Measurements from ENCODE around the gene RHBDF1. TPM values are rescaled to one million over a fixed set of nuclear protein-coding genes. Genes with fewer than 3 reads are reported as not detected.

The RHBDF1 gene
- total and polyA plus RNA-seq, 10 of the 15 experiments (the other 5 are each of a cell fraction or from before 2014, with no cell fraction given), result 0.04 to 0.85 (median 0.36) TPM; not detected in 3

GRCh38 chr16:104355-104754, 31.9 kb upstream of the RHBDF1 start:
- ChIA-PET SMC1A (ENCODE audit: uncharacterized antibody, unreplicated experiment) (no interaction called here), POLR2A (interaction anchor here (0.5 kb wide), 1 partner anchor 138 kb away, joined by 3 read pairs; no protein-coding TSS in a partner anchor), CTCF (interaction anchor here (1.1 to 5.2 kb wide), 9 partner anchors 9 to 261 kb away, joined by 3 to 52 read pairs (median 5); partner anchors contain the start of genes HBQ1, POLR3K and SNRNP25), RAD21 (ENCODE audit: unreplicated experiment) (interaction anchor here (1.1 to 1.7 kb wide), 3 partner anchors 7 to 217 kb away, joined by 3 to 5 read pairs (median 4); no protein-coding TSS in a partner anchor)
- DNase-seq (ENCODE audit: low read depth, low spot score) (no peak), FAIRE-seq (no peak), ATAC-seq (no peak)
- H4K20me1 ChIP-seq (ENCODE audit: control insufficient read depth, insufficient read depth), result no peaks in the 10 kb centered on the region; the same call in 1 of the 2 replicates
- H3K36me3 ChIP-seq (ENCODE audit: control insufficient read depth in 2 of 2, insufficient read depth in 2 of 2, low read length in 1 of 2), result peaks cover 5 to 9% of the 10 kb centered on the region in 2 experiments; a peak in 3 of 4 replicates
- in situ Hi-C loops (cut with MboI), result no loop called here
- H3K9me3 ChIP-seq (replicated peaks; ENCODE audit: control insufficient read depth, insufficient read depth, low read length), result no peaks in the 10 kb centered on the region
- no peaks in the 10 kb centered on the region for H3K27me3 ChIP-seq (replicated peaks in 1 of 2; ENCODE audit: control insufficient read depth in 2 of 2, insufficient read depth in 2 of 2, low read length in 1 of 2)
- no peak overlapping the region for H3K4me3 ChIP-seq
- H3K79me2 ChIP-seq (ENCODE audit: control insufficient read depth, insufficient read depth, low read length), result no peaks in the 10 kb centered on the region
- BruUV-seq (replicated peaks), result no TSS peak
- no peak overlapping the region for H3K27ac ChIP-seq (ENCODE audit: control insufficient read depth, insufficient read depth)
- no peak overlapping the region for H3K9ac ChIP-seq (ENCODE audit: control insufficient read depth, insufficient read depth, low read length)
- no peak overlapping the region for H3K4me2 ChIP-seq (ENCODE audit: control insufficient read depth, insufficient read depth)
- intact Hi-C loops (cut with micrococcal nuclease; ENCODE audit: unreplicated experiment), result no loop called here
- no peak overlapping the region for H2AFZ ChIP-seq (ENCODE audit: control insufficient read depth, low read depth, low read length)
- WGBS (ENCODE audit: insufficient coverage, insufficient replicate concordance, low lambda C conversion rate, missing lambda C conversion rate), result 96% methylated on average over 5 of the region's 5 CpGs
- no peaks in the 10 kb centered on the region for H3K4me1 ChIP-seq (ENCODE audit: control insufficient read depth, insufficient read depth, low read length)
- no peak for TF ChIP-seq CREB1 (IDR thresholded peaks at IDR 0.05; ENCODE audit: low read depth)
- no peak for TF ChIP-seq BCL11A (IDR thresholded peaks at IDR 0.05; ENCODE audit: low read depth, low read length)
- no peak for TF ChIP-seq E2F8 (IDR thresholded peaks at IDR 0.05; ENCODE audit: low read depth, partially characterized antibody)
- TF ChIP-seq, protein P1, sequence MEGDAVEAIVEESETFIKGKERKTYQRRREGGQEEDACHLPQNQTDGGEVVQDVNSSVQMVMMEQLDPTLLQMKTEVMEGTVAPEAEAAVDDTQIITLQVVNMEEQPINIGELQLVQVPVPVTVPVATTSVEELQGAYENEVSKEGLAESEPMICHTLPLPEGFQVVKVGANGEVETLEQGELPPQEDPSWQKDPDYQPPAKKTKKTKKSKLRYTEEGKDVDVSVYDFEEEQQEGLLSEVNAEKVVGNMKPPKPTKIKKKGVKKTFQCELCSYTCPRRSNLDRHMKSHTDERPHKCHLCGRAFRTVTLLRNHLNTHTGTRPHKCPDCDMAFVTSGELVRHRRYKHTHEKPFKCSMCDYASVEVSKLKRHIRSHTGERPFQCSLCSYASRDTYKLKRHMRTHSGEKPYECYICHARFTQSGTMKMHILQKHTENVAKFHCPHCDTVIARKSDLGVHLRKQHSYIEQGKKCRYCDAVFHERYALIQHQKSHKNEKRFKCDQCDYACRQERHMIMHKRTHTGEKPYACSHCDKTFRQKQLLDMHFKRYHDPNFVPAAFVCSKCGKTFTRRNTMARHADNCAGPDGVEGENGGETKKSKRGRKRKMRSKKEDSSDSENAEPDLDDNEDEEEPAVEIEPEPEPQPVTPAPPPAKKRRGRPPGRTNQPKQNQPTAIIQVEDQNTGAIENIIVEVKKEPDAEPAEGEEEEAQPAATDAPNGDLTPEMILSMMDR (IDR thresholded peaks at IDR 0.05 in 2 of 3, conservative IDR thresholded peaks at IDR 0.05 in 1 of 3; ENCODE audit: control insufficient read depth in 2 of 3, extremely low read depth in 1 of 3, insufficient read depth in 1 of 3, low read depth in 3 of 3, low read length in 3 of 3), result no peak
- TF ChIP-seq HCFC1 (IDR thresholded peaks at IDR 0.05; ENCODE audit: low read length), result no peak
- TF ChIP-seq, protein P2, sequence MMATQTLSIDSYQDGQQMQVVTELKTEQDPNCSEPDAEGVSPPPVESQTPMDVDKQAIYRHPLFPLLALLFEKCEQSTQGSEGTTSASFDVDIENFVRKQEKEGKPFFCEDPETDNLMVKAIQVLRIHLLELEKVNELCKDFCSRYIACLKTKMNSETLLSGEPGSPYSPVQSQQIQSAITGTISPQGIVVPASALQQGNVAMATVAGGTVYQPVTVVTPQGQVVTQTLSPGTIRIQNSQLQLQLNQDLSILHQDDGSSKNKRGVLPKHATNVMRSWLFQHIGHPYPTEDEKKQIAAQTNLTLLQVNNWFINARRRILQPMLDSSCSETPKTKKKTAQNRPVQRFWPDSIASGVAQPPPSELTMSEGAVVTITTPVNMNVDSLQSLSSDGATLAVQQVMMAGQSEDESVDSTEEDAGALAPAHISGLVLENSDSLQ (IDR thresholded peaks at IDR 0.05), result no peak
- TF ChIP-seq, protein P3, sequence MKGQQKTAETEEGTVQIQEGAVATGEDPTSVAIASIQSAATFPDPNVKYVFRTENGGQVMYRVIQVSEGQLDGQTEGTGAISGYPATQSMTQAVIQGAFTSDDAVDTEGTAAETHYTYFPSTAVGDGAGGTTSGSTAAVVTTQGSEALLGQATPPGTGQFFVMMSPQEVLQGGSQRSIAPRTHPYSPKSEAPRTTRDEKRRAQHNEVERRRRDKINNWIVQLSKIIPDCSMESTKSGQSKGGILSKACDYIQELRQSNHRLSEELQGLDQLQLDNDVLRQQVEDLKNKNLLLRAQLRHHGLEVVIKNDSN (IDR thresholded peaks at IDR 0.05; ENCODE audit: borderline replicate concordance, extremely low read length, insufficient read depth, low read depth, low read length), result no peak
- no peak for TF ChIP-seq ZNF622 (IDR thresholded peaks at IDR 0.05)
- TF ChIP-seq, protein P4, sequence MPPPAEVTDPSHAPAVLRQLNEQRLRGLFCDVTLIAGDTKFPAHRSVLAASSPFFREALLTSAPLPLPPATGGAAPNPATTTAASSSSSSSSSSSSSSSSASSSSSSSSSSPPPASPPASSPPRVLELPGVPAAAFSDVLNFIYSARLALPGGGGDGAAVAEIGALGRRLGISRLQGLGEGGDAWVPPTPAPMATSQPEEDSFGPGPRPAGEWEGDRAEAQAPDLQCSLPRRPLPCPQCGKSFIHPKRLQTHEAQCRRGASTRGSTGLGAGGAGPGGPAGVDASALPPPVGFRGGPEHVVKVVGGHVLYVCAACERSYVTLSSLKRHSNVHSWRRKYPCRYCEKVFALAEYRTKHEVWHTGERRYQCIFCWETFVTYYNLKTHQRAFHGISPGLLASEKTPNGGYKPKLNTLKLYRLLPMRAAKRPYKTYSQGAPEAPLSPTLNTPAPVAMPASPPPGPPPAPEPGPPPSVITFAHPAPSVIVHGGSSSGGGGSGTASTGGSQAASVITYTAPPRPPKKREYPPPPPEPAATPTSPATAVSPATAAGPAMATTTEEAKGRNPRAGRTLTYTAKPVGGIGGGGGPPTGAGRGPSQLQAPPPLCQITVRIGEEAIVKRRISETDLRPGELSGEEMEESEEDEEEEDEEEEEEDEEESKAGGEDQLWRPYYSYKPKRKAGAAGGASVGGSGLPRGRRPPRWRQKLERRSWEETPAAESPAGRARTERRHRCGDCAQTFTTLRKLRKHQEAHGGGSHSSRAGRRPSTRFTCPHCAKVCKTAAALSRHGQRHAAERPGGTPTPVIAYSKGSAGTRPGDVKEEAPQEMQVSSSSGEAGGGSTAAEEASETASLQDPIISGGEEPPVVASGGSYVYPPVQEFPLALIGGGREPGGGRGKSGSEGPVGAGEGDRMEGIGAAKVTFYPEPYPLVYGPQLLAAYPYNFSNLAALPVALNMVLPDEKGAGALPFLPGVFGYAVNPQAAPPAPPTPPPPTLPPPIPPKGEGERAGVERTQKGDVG (CRISPR knock-in tag; IDR thresholded peaks at IDR 0.05), result no peak
- TF ChIP-seq MEF2B (IDR thresholded peaks at IDR 0.05; ENCODE audit: partially characterized antibody, poor library complexity, severe bottlenecking), result no peak
